DMS79 (cell line): Measurements from ENCODE around the gene DMD.
"Not testable (repeated sequence)": the region's sequence is repeated elsewhere in the genome, so short reads cannot be mapped to it uniquely, and the experiment has no call there.

Experiments used
- DNase-seq: peaks from one replicate; lab custom pipeline; 2025; lab: John Stamatoyannopoulos, UW

The DMD gene

GRCh38 chrX:31423609-31424189 is 1787.7 kb downstream of the DMD start:
- no peak for DNase-seq

- DNase-seq, result no peak
Measured at GRCh38 chrX:31421441-31421840, 1789.9 kb downstream of the DMD start.

GRCh38 chrX:31420711-31421151 is 1790.6 kb downstream of the DMD start:
- DNase-seq, result no peak

GRCh38 chrX:31420302-31420701 is 1791.0 kb downstream of the DMD start:
- no peak for DNase-seq

- DNase-seq, result no peak
Measured at GRCh38 chrX:31397119-31397518, 1814.2 kb downstream of the DMD start.

- no peak for DNase-seq
Measured at GRCh38 chrX:31392513-31392912, 1818.8 kb downstream of the DMD start.

- DNase-seq, result no peak
Measured at GRCh38 chrX:31388946-31389345, 1822.4 kb downstream of the DMD start.

- no peak for DNase-seq
Measured at GRCh38 chrX:31384471-31384870, 1826.9 kb downstream of the DMD start.

- no peak for DNase-seq
Measured at GRCh38 chrX:31383991-31384390, 1827.4 kb downstream of the DMD start.

GRCh38 chrX:31378973-31379372 is 1832.4 kb downstream of the DMD start:
- not testable (repeated sequence) for DNase-seq

- not testable (repeated sequence) for DNase-seq
Measured at GRCh38 chrX:31377821-31378220, 1833.5 kb downstream of the DMD start.

- DNase-seq, result no peak
Measured at GRCh38 chrX:31376408-31377022, 1834.8 kb downstream of the DMD start.

- no peak for DNase-seq
Measured at GRCh38 chrX:31374786-31375185, 1836.6 kb downstream of the DMD start.

- no peak for DNase-seq
Measured at GRCh38 chrX:31371956-31372355, 1839.4 kb downstream of the DMD start.

GRCh38 chrX:31367816-31368215 is 1843.5 kb downstream of the DMD start:
- no peak for DNase-seq

GRCh38 chrX:31366041-31366440 is 1845.3 kb downstream of the DMD start:
- DNase-seq, result no peak

- DNase-seq, result no peak
Measured at GRCh38 chrX:31356275-31357212, 1854.8 kb downstream of the DMD start.

- DNase-seq, result no peak
Measured at GRCh38 chrX:31355206-31355955, 1856.0 kb downstream of the DMD start.

- no peak for DNase-seq
Measured at GRCh38 chrX:31353095-31353494, 1858.3 kb downstream of the DMD start.

- DNase-seq, result no peak
Measured at GRCh38 chrX:31350808-31351074, 1860.6 kb downstream of the DMD start.

- no peak for DNase-seq
Measured at GRCh38 chrX:31349515-31349914, 1861.8 kb downstream of the DMD start.

GRCh38 chrX:31340587-31340986 is 1870.8 kb downstream of the DMD start:
- no peak for DNase-seq

GRCh38 chrX:31338991-31339350 is 1872.4 kb downstream of the DMD start:
- DNase-seq, result no peak
